Trophoblast cell (in vitro differentiated cells and primary cell): Measurements from ENCODE around the gene FNDC3B.

Experiments
- DNase-seq, 2 donors: peaks; one replicate each; pipeline ENCODE4 v3.0.0-alpha.2; 2016
- H2AFZ ChIP-seq: 2 replicates; pipeline ENCODE4 v1.6.1; 2013; ENCODE audit warnings: low read length, moderate library complexity, mild to moderate bottlenecking; ENCODE audit not compliant: insufficient read depth, poor library complexity
- H2AK5ac ChIP-seq: 2 replicates; pipeline ENCODE4 v1.6.1; 2013; ENCODE audit warnings: mild to moderate bottlenecking, low read length
- H2BK120ac ChIP-seq: 2 replicates; pipeline ENCODE4 v1.6.1; 2013; ENCODE audit warnings: low read length, mild to moderate bottlenecking, moderate library complexity; ENCODE audit not compliant: insufficient read depth, poor library complexity
- H2BK12ac ChIP-seq: 2 replicates; pipeline ENCODE4 v1.6.1; 2013; ENCODE audit warnings: mild to moderate bottlenecking, low read length, moderate library complexity
- H2BK5ac ChIP-seq: 2 replicates; pipeline ENCODE4 v1.6.1; 2013; ENCODE audit warnings: low read length, low read depth, moderate library complexity, mild to moderate bottlenecking; ENCODE audit not compliant: poor library complexity
- H3K14ac ChIP-seq: 2 replicates; pipeline ENCODE4 v1.6.1; 2013; ENCODE audit warnings: mild to moderate bottlenecking, low read length
- H3K18ac ChIP-seq: 2 replicates; pipeline ENCODE4 v1.6.1; 2013; ENCODE audit warnings: mild to moderate bottlenecking, low read length
- H3K23ac ChIP-seq: 2 replicates; pipeline ENCODE4 v1.6.1; 2013; ENCODE audit warnings: low read length
- H3K27ac ChIP-seq: 2 replicates; pipeline ENCODE4 v1.5.1; 2013; ENCODE audit warnings: low read depth, mild to moderate bottlenecking, inconsistent platforms, low read length, moderate library complexity
- H3K27me3 ChIP-seq: 2 replicates; pipeline ENCODE4 v1.6.1; 2013; ENCODE audit warnings: inconsistent platforms, mild to moderate bottlenecking, low read length, moderate library complexity; ENCODE audit not compliant: insufficient read depth
- H3K36me3 ChIP-seq, 2 experiments: 1 replicate in 1 of 2; 2 replicates in 1 of 2; pipeline ENCODE4 v1.6.1; 2013; ENCODE audit warnings: low read length in 2 of 2, mild to moderate bottlenecking in 2 of 2, moderate library complexity in 1 of 2; ENCODE audit not compliant: insufficient read depth in 2 of 2, control insufficient read depth in 1 of 2
- H3K4ac ChIP-seq: 2 replicates; pipeline ENCODE4 v1.6.1; 2013; ENCODE audit warnings: low read depth, mild to moderate bottlenecking, low read length, moderate library complexity
- H3K4me1 ChIP-seq, 2 experiments: 1 replicate in 1 of 2; 2 replicates in 1 of 2; pipeline ENCODE4 v1.6.1; 2013; ENCODE audit warnings: low read length in 2 of 2, mild to moderate bottlenecking in 2 of 2, moderate library complexity in 1 of 2; ENCODE audit not compliant: insufficient read depth in 2 of 2, control insufficient read depth in 1 of 2
- H3K4me2 ChIP-seq: 2 replicates; pipeline ENCODE4 v1.6.1; 2013; ENCODE audit warnings: inconsistent platforms, mild to moderate bottlenecking, low read length, moderate library complexity
- H3K4me3 ChIP-seq: 2 replicates; pipeline ENCODE4 v1.5.1; 2013; ENCODE audit warnings: mild to moderate bottlenecking, low read depth, low read length, inconsistent platforms
- H3K79me1 ChIP-seq: one replicate; pipeline ENCODE4 v1.6.1; 2013; ENCODE audit warnings: low read length
- H3K79me2 ChIP-seq: 2 replicates; pipeline ENCODE4 v1.6.1; 2013; ENCODE audit warnings: low read length, mild to moderate bottlenecking; ENCODE audit not compliant: control insufficient read depth, insufficient read depth, poor library complexity
- H3K9ac ChIP-seq: 2 replicates; pipeline ENCODE4 v1.6.1; 2013; ENCODE audit warnings: mild to moderate bottlenecking, low read length
- H3K9me3 ChIP-seq: 2 replicates; pipeline ENCODE4 v1.6.1; 2013; ENCODE audit warnings: low read depth, mild to moderate bottlenecking, control low read depth, inconsistent platforms, low read length; ENCODE audit not compliant: insufficient read depth
- H4K12ac ChIP-seq: 2 replicates; pipeline ENCODE4 v1.6.1; 2013; ENCODE audit warnings: low read depth, mild to moderate bottlenecking, low read length, moderate library complexity
- H4K8ac ChIP-seq: 2 replicates; pipeline ENCODE4 v1.6.1; 2013; ENCODE audit warnings: low read depth, mild to moderate bottlenecking, low read length, moderate library complexity
- H4K91ac ChIP-seq: one replicate; pipeline ENCODE4 v1.6.1; 2013; ENCODE audit warnings: low read depth, mild to moderate bottlenecking, low read length, moderate library complexity
- WGBS: extraction: QIAGEN DNeasy Blood & Tissue Kit; methylation state at CpG from one replicate; pipeline ENCODE4 v1.1.7; 2013; ENCODE audit warnings: missing lambda C conversion rate; ENCODE audit not compliant: insufficient read length, insufficient coverage; ENCODE audit errors: extremely low coverage; 5-methylcytosine and 5-hydroxymethylcytosine counted together

FNDC3B gene

GRCh38 chr3:172387728-172388127 is 348.4 kb downstream of the FNDC3B start:
- no peaks in the 10 kb centered on the region for H3K79me1 ChIP-seq
- H3K18ac ChIP-seq = no peak overlapping the region
- H3K79me2 ChIP-seq = no peaks in the 10 kb centered on the region
- H3K27ac ChIP-seq = no peak overlapping the region
- no peak overlapping the region for H3K23ac ChIP-seq
- no peak overlapping the region for H4K12ac ChIP-seq
- no peak overlapping the region for H3K4ac ChIP-seq
- no peaks in the 10 kb centered on the region for H3K27me3 ChIP-seq
- H2BK12ac ChIP-seq = no peak overlapping the region
- no peak overlapping the region for H2BK120ac ChIP-seq
- H2AFZ ChIP-seq = no peak overlapping the region
- no peak overlapping the region for H2BK5ac ChIP-seq
- H3K14ac ChIP-seq = no peak overlapping the region
- no peak overlapping the region for H3K4me3 ChIP-seq
- no peak overlapping the region for H4K8ac ChIP-seq
- DNase-seq = no peak
- no peak overlapping the region for H3K4me2 ChIP-seq
- no CpG with 5 or more reads among the region's 4 CpGs for WGBS
- no peaks in the 10 kb centered on the region for H3K4me1 ChIP-seq
- H3K9me3 ChIP-seq = no peaks in the 10 kb centered on the region
- H3K36me3 ChIP-seq = peaks cover 0 to 7% of the 10 kb centered on the region in 2 experiments
- no peak overlapping the region for H2AK5ac ChIP-seq
- no peak overlapping the region for H4K91ac ChIP-seq
- H3K9ac ChIP-seq = no peak overlapping the region

- Histone ChIP-seq H4K91ac (no peak overlapping the region), H3K14ac (no peak overlapping the region), H3K36me3 (peaks cover 0 to 5% of the 10 kb centered on the region in 2 experiments), H3K23ac (no peak overlapping the region), H3K4ac (no peak overlapping the region), H4K12ac (no peak overlapping the region), H3K79me1 (no peaks in the 10 kb centered on the region), H2AFZ (no peak overlapping the region), H2BK5ac (no peak overlapping the region), H3K27me3 (no peaks in the 10 kb centered on the region), H3K27ac (no peak overlapping the region), H3K9ac (no peak overlapping the region), H2AK5ac (no peak overlapping the region), H4K8ac (no peak overlapping the region), H3K79me2 (no peaks in the 10 kb centered on the region), H2BK12ac (no peak overlapping the region), H3K4me1 (no peaks in the 10 kb centered on the region), H3K4me2 (no peak overlapping the region), H3K18ac (no peak overlapping the region), H3K9me3 (no peaks in the 10 kb centered on the region), H2BK120ac (no peak overlapping the region), H3K4me3 (no peak overlapping the region)
- no peak for DNase-seq
- no CpG with 5 or more reads among the region's 10 CpGs for WGBS
Measured at GRCh38 chr3:172388412-172389078, 349.2 kb downstream of the FNDC3B start.

GRCh38 chr3:172390792-172391191 is 351.4 kb downstream of the FNDC3B start:
- Histone ChIP-seq H3K4me1 (no peaks in the 10 kb centered on the region), H4K8ac (no peak overlapping the region), H3K18ac (no peak overlapping the region), H3K79me1 (no peaks in the 10 kb centered on the region), H3K4me2 (no peak overlapping the region), H2BK12ac (no peak overlapping the region), H3K9me3 (no peaks in the 10 kb centered on the region), H4K12ac (no peak overlapping the region), H3K14ac (no peak overlapping the region), H3K27me3 (no peaks in the 10 kb centered on the region), H3K9ac (peak overlapping the region; percentile 53), H3K4me3 (no peak overlapping the region), H2AFZ (no peak overlapping the region), H2BK5ac (no peak overlapping the region), H2AK5ac (no peak overlapping the region), H2BK120ac (no peak overlapping the region), H3K36me3 (peaks cover 0 to 5% of the 10 kb centered on the region in 2 experiments), H3K79me2 (no peaks in the 10 kb centered on the region), H3K4ac (no peak overlapping the region), H4K91ac (no peak overlapping the region), H3K27ac (no peak overlapping the region), H3K23ac (no peak overlapping the region)
- no peak for DNase-seq
- WGBS = no CpG with 5 or more reads among the region's 5 CpGs

GRCh38 chr3:172391592-172392302 is 352.4 kb downstream of the FNDC3B start:
- H2BK5ac ChIP-seq = no peak overlapping the region
- no peaks in the 10 kb centered on the region for H3K27me3 ChIP-seq
- no peak overlapping the region for H4K8ac ChIP-seq
- WGBS = no CpG with 5 or more reads among the region's 5 CpGs
- no peak overlapping the region for H3K27ac ChIP-seq
- no peak overlapping the region for H2BK12ac ChIP-seq
- H3K4me2 ChIP-seq = no peak overlapping the region
- no peak overlapping the region for H3K9ac ChIP-seq
- no peak overlapping the region for H2AK5ac ChIP-seq
- DNase-seq = no peak
- no peak overlapping the region for H2BK120ac ChIP-seq
- H4K12ac ChIP-seq = no peak overlapping the region
- no peak overlapping the region for H3K18ac ChIP-seq
- H3K36me3 ChIP-seq = peaks cover 2 to 9% of the 10 kb centered on the region in 2 experiments
- no peak overlapping the region for H3K4ac ChIP-seq
- H4K91ac ChIP-seq = no peak overlapping the region
- no peak overlapping the region for H3K4me3 ChIP-seq
- no peak overlapping the region for H2AFZ ChIP-seq
- no peak overlapping the region for H3K14ac ChIP-seq
- no peaks in the 10 kb centered on the region for H3K4me1 ChIP-seq
- H3K79me1 ChIP-seq = no peaks in the 10 kb centered on the region
- no peak overlapping the region for H3K23ac ChIP-seq
- H3K9me3 ChIP-seq = no peaks in the 10 kb centered on the region
- no peaks in the 10 kb centered on the region for H3K79me2 ChIP-seq
